ENCODE data around the gene NPY4R. TPM values are rescaled to one million over a fixed set of nuclear protein-coding genes. Genes with fewer than 3 reads are reported as not detected.
"Not testable (repeated sequence)": the region's sequence is repeated elsewhere in the genome, so short reads cannot be mapped to it uniquely, and the experiment has no call there.

Gene NPY4R
- total RNA-seq, 2 donors from 2014 or later, result 0.24 to 0.49 TPM

- not testable (repeated sequence) for H3K27ac ChIP-seq (ENCODE audit: low read depth, low read length); H3K27ac Mint-ChIP-seq; H3K4me1 ChIP-seq (ENCODE audit: control insufficient read depth, insufficient read depth, low read length); H3K36me3 ChIP-seq (ENCODE audit: control insufficient read depth, insufficient read depth, low read length); H3K4me1 Mint-ChIP-seq; H3K4me3 Mint-ChIP-seq; H3K27me3 ChIP-seq (ENCODE audit: control insufficient read depth, insufficient read depth, low read length, poor library complexity, severe bottlenecking); H3K36me3 Mint-ChIP-seq (ENCODE audit: low read depth); H3K9ac ChIP-seq (ENCODE audit: extremely low read depth, low read length, poor library complexity, severe bottlenecking); H3K9me3 Mint-ChIP-seq; H3K4me3 ChIP-seq (ENCODE audit: low read length); H3K9me3 ChIP-seq (ENCODE audit: control insufficient read depth, low read length); DNase-seq; H3K27me3 Mint-ChIP-seq (ENCODE audit: insufficient read depth)
- no CpG with 5 or more reads among the region's 1 CpG for WGBS, 2 experiments (ENCODE audit: insufficient coverage in 1 of 2, insufficient read length in 1 of 2)
These were observed 4.4 kb upstream of the NPY4R start for GRCh38 chr10:46470134-46470533.

GRCh38 chr10:46468119-46468809, 2.5 kb upstream of the NPY4R start:
- not testable (repeated sequence) for H3K27me3 Mint-ChIP-seq (ENCODE audit: insufficient read depth); H3K4me3 Mint-ChIP-seq; H3K9ac ChIP-seq (ENCODE audit: extremely low read depth, low read length, poor library complexity, severe bottlenecking); H3K36me3 ChIP-seq (ENCODE audit: control insufficient read depth, insufficient read depth, low read length); H3K4me1 ChIP-seq (ENCODE audit: control insufficient read depth, insufficient read depth, low read length); H3K36me3 Mint-ChIP-seq (ENCODE audit: low read depth); H3K27ac Mint-ChIP-seq; H3K9me3 Mint-ChIP-seq; H3K9me3 ChIP-seq (ENCODE audit: control insufficient read depth, low read length); H3K4me1 Mint-ChIP-seq; H3K4me3 ChIP-seq (ENCODE audit: low read length); DNase-seq; H3K27ac ChIP-seq (ENCODE audit: low read depth, low read length); H3K27me3 ChIP-seq (ENCODE audit: control insufficient read depth, insufficient read depth, low read length, poor library complexity, severe bottlenecking)
- TF ChIP-seq CTCF (conservative IDR thresholded peaks at IDR 0.05), result peak; percentile 64
- no CpG with 5 or more reads among the region's 4 CpGs for WGBS, 2 experiments (ENCODE audit: insufficient coverage in 1 of 2, insufficient read length in 1 of 2)

GRCh38 chr10:46463608-46464007, 2.1 kb downstream of the NPY4R start:
- not testable (repeated sequence) for H3K27me3 ChIP-seq (ENCODE audit: control insufficient read depth, insufficient read depth, low read length, poor library complexity, severe bottlenecking); H3K4me1 Mint-ChIP-seq; H3K27ac ChIP-seq (ENCODE audit: low read depth, low read length); DNase-seq; H3K36me3 Mint-ChIP-seq (ENCODE audit: low read depth); H3K27me3 Mint-ChIP-seq (ENCODE audit: insufficient read depth); H3K27ac Mint-ChIP-seq; H3K36me3 ChIP-seq (ENCODE audit: control insufficient read depth, insufficient read depth, low read length); H3K4me3 ChIP-seq (ENCODE audit: low read length); H3K9ac ChIP-seq (ENCODE audit: extremely low read depth, low read length, poor library complexity, severe bottlenecking); H3K9me3 ChIP-seq (ENCODE audit: control insufficient read depth, low read length); H3K4me3 Mint-ChIP-seq; H3K9me3 Mint-ChIP-seq; H3K4me1 ChIP-seq (ENCODE audit: control insufficient read depth, insufficient read depth, low read length)
- no CpG with 5 or more reads among the region's 2 CpGs for WGBS, 2 experiments (ENCODE audit: insufficient coverage in 1 of 2, insufficient read length in 1 of 2)

GRCh38 chr10:46462276-46462675, 3.5 kb downstream of the NPY4R start:
- H3K9me3 ChIP-seq (ENCODE audit: control insufficient read depth, low read length); H3K27me3 ChIP-seq (ENCODE audit: control insufficient read depth, insufficient read depth, low read length, poor library complexity, severe bottlenecking); H3K27ac ChIP-seq (ENCODE audit: low read depth, low read length); H3K9me3 Mint-ChIP-seq; H3K4me1 Mint-ChIP-seq; H3K27ac Mint-ChIP-seq; H3K9ac ChIP-seq (ENCODE audit: extremely low read depth, low read length, poor library complexity, severe bottlenecking); H3K4me3 ChIP-seq (ENCODE audit: low read length); H3K4me3 Mint-ChIP-seq; H3K4me1 ChIP-seq (ENCODE audit: control insufficient read depth, insufficient read depth, low read length); H3K27me3 Mint-ChIP-seq (ENCODE audit: insufficient read depth); DNase-seq; H3K36me3 ChIP-seq (ENCODE audit: control insufficient read depth, insufficient read depth, low read length); H3K36me3 Mint-ChIP-seq (ENCODE audit: low read depth): not testable (repeated sequence)
- 100% methylated on average over 5 of the region's 10 CpGs; no CpG with 5 or more reads in 1 of the 2 experiments for WGBS, 2 experiments (ENCODE audit: insufficient coverage in 1 of 2, insufficient read length in 1 of 2)

- H3K4me1 ChIP-seq (ENCODE audit: control insufficient read depth, insufficient read depth, low read length); DNase-seq; H3K27ac ChIP-seq (ENCODE audit: low read depth, low read length); H3K27me3 ChIP-seq (ENCODE audit: control insufficient read depth, insufficient read depth, low read length, poor library complexity, severe bottlenecking); H3K4me1 Mint-ChIP-seq; H3K9ac ChIP-seq (ENCODE audit: extremely low read depth, low read length, poor library complexity, severe bottlenecking); H3K4me3 ChIP-seq (ENCODE audit: low read length); H3K27ac Mint-ChIP-seq; H3K36me3 ChIP-seq (ENCODE audit: control insufficient read depth, insufficient read depth, low read length); H3K27me3 Mint-ChIP-seq (ENCODE audit: insufficient read depth); H3K36me3 Mint-ChIP-seq (ENCODE audit: low read depth); H3K4me3 Mint-ChIP-seq; H3K9me3 ChIP-seq (ENCODE audit: control insufficient read depth, low read length); H3K9me3 Mint-ChIP-seq: not testable (repeated sequence)
- WGBS, 2 experiments (ENCODE audit: insufficient coverage in 1 of 2, insufficient read length in 1 of 2), result no CpG with 5 or more reads among the region's 7 CpGs
These were observed 6.2 kb downstream of the NPY4R start for GRCh38 chr10:46459579-46459978.

GRCh38 chr10:46457071-46457470, 8.7 kb downstream of the NPY4R start:
- not testable (repeated sequence) for DNase-seq; H3K4me1 ChIP-seq (ENCODE audit: control insufficient read depth, insufficient read depth, low read length); H3K4me3 ChIP-seq (ENCODE audit: low read length); H3K9me3 Mint-ChIP-seq; H3K27me3 ChIP-seq (ENCODE audit: control insufficient read depth, insufficient read depth, low read length, poor library complexity, severe bottlenecking); H3K36me3 ChIP-seq (ENCODE audit: control insufficient read depth, insufficient read depth, low read length); H3K4me1 Mint-ChIP-seq; H3K9me3 ChIP-seq (ENCODE audit: control insufficient read depth, low read length); H3K9ac ChIP-seq (ENCODE audit: extremely low read depth, low read length, poor library complexity, severe bottlenecking); H3K27me3 Mint-ChIP-seq (ENCODE audit: insufficient read depth); H3K4me3 Mint-ChIP-seq; H3K36me3 Mint-ChIP-seq (ENCODE audit: low read depth); H3K27ac Mint-ChIP-seq; H3K27ac ChIP-seq (ENCODE audit: low read depth, low read length)
- WGBS, 2 experiments (ENCODE audit: insufficient coverage in 1 of 2, insufficient read length in 1 of 2), result no CpG with 5 or more reads among the region's 3 CpGs
